Measurements from ENCODE around the gene RTF1.
A peak's percentile ranks its signal among the peaks of the same experiment; 100 is the strongest.
"Not testable (repeated sequence)": the region's sequence is repeated elsewhere in the genome, so short reads cannot be mapped to it uniquely, and the experiment has no call there.

The RTF1 gene

DNA sequence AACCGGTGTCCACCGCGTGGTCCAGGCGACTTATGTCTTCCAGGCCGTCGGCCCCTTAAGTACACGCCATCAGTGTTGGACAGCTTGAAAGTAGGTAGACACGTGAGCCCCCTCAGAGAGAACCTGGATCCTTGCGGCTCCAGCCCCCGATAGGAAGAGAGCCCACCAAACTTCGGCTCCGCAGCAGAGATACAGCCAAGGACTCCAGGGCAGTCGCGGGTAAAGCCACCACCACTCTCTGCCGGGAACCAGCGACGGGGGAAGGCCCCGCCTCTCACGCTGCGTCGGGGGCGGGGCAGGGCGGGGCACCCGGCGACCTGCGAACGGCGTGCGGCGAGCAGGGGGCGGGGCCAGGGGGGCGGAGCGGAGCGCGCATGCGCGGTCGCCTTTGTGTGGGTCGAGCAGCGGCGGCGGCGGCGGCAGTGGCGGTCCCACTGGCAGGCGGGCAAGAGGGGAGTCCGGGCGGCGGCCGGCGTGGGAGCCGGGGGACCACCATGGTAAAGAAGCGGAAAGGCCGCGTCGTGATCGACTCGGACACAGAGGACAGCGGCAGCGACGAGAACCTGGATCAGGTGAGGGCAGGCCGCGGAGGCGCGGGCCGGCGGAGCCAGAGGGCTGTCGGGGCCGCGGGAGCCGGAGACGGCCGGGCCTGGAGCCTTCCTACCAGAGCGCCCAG is at the start of gene RTF1:
RTF1 (plus strand) TSS at position 354 of the 676 bp plus-strand sequence; CDS start at position 375, 21 bp downstream.
- H3K79me2 ChIP-seq (ENCODE audit: control insufficient read depth, low read length), result peaks cover 65% of the 10 kb centered on the region
- H3K27me3 ChIP-seq (ENCODE audit: control insufficient read depth, low read length), result no peaks in the 10 kb centered on the region
- H3F3A ChIP-seq (ENCODE audit: control insufficient read depth, insufficient read depth), result peaks cover 4% of the 10 kb centered on the region
- H3K4me3 ChIP-seq (ENCODE audit: low read length), result peak within 1 kb of the TSS; percentile 100
- H3K9me3 ChIP-seq (ENCODE audit: control insufficient read depth, insufficient read depth, low read length), result no peaks in the 10 kb centered on the region
- H4K20me1 ChIP-seq (ENCODE audit: control insufficient read depth, insufficient read depth, low read depth, low read length), result peaks cover 8% of the 10 kb centered on the region; the same call in 1 of the 2 replicates
- TF ChIP-seq EZH2phosphoT487 (IDR thresholded peaks at IDR 0.05; ENCODE audit: borderline replicate concordance, low read length), result no peak
- no peak for TF ChIP-seq CTCF (IDR thresholded peaks at IDR 0.05; ENCODE audit: low read depth, low read length, poor library complexity, severe bottlenecking)
- no peaks in the 10 kb centered on the region for H3K9me2 ChIP-seq (replicated peaks; ENCODE audit: control insufficient read depth, low read length)
- peaks cover 26% of the 10 kb centered on the region for H3K4me1 ChIP-seq (ENCODE audit: control insufficient read depth, low read length)
- H3K4me2 ChIP-seq (ENCODE audit: low read length), result peak within 1 kb of the TSS; percentile 96
- no peak within 1 kb of the TSS for H3K27ac ChIP-seq (ENCODE audit: low read depth, low read length)
- H3K36me3 ChIP-seq (ENCODE audit: control insufficient read depth, low read length), result peaks cover 4% of the 10 kb centered on the region

DNA sequence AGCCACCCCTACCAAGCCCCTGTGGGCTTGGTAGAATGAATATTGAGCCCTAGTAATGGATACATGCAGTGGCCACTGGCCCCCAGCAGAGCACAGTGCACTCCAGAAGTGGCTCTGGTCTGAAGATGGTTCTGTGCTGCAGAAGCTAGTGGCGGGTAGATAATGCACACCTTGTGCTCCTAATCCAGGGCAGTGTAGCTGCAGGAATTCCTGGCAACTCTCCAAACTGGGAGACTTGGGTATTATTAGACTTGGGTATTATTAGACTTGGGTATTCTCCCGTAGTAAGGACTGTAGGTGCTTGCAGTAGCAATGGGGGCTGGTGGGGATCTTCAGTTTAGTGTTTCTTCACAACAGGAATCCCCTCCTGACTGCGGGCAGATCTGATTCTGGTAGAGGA is 49.5 kb upstream of the RTF1 start:
- Histone ChIP-seq H3K9me2 (replicated peaks; ENCODE audit: control insufficient read depth, low read length) (no peaks in the 10 kb centered on the region), H3K27ac (ENCODE audit: low read depth, low read length) (no peak overlapping the region), H4K20me1 (ENCODE audit: control insufficient read depth, insufficient read depth, low read depth, low read length) (no peaks in the 10 kb centered on the region), H3K4me1 (ENCODE audit: control insufficient read depth, low read length) (no peaks in the 10 kb centered on the region), H3K79me2 (ENCODE audit: control insufficient read depth, low read length) (peaks cover 15% of the 10 kb centered on the region), H3K36me3 (ENCODE audit: control insufficient read depth, low read length) (peaks cover 90% of the 10 kb centered on the region), H3K9me3 (ENCODE audit: control insufficient read depth, insufficient read depth, low read length) (no peaks in the 10 kb centered on the region), H3F3A (ENCODE audit: control insufficient read depth, insufficient read depth) (no peaks in the 10 kb centered on the region), H3K4me3 (ENCODE audit: low read length) (no peak overlapping the region), H3K4me2 (ENCODE audit: low read length) (no peak overlapping the region), H3K27me3 (ENCODE audit: control insufficient read depth, low read length) (no peaks in the 10 kb centered on the region)
- TF ChIP-seq CTCF (IDR thresholded peaks at IDR 0.05; ENCODE audit: low read depth, low read length, poor library complexity, severe bottlenecking), result no peak
- no peak for TF ChIP-seq EZH2phosphoT487 (IDR thresholded peaks at IDR 0.05; ENCODE audit: borderline replicate concordance, low read length)

DNA sequence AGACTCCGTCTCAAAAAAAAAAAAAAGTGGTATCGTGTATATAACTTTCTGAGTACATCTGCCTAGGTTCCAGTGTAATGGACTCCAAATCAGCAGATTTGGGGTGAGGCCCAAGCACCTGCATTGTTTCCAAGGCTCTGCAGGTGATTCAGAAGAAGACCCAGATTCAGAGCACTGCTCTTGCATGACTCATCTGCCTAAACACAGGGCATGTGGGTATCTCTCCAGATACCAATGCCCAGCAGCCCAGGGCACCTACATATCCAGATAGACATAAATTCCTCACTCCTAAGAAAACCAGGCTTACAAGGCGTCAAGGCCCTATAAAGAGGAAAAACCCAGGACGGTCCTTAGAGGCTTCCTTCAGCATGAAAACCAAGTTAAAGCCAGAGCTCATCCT is 38.9 kb upstream of the RTF1 start:
- Histone ChIP-seq H3K27me3 (ENCODE audit: control insufficient read depth, low read length) (no peaks in the 10 kb centered on the region), H3K4me3 (ENCODE audit: low read length) (no peak overlapping the region), H3K4me1 (ENCODE audit: control insufficient read depth, low read length) (no peaks in the 10 kb centered on the region), H3K9me2 (replicated peaks; ENCODE audit: control insufficient read depth, low read length) (no peaks in the 10 kb centered on the region), H3K9me3 (ENCODE audit: control insufficient read depth, insufficient read depth, low read length) (no peaks in the 10 kb centered on the region), H3K4me2 (ENCODE audit: low read length) (no peak overlapping the region), H4K20me1 (ENCODE audit: control insufficient read depth, insufficient read depth, low read depth, low read length) (no peaks in the 10 kb centered on the region), H3F3A (ENCODE audit: control insufficient read depth, insufficient read depth) (peaks cover 2% of the 10 kb centered on the region; the same call in 1 of the 2 replicates), H3K27ac (ENCODE audit: low read depth, low read length) (no peak overlapping the region), H3K79me2 (ENCODE audit: control insufficient read depth, low read length) (no peaks in the 10 kb centered on the region), H3K36me3 (ENCODE audit: control insufficient read depth, low read length) (peaks cover 68% of the 10 kb centered on the region)
- TF ChIP-seq EZH2phosphoT487 (IDR thresholded peaks at IDR 0.05; ENCODE audit: borderline replicate concordance, low read length) (no peak), CTCF (IDR thresholded peaks at IDR 0.05; ENCODE audit: low read depth, low read length, poor library complexity, severe bottlenecking) (no peak)

GRCh38 chr15:41383974-41384749 is 32.7 kb upstream of the RTF1 start:
- H3K27me3 ChIP-seq (ENCODE audit: control insufficient read depth, low read length); H3K27ac ChIP-seq (ENCODE audit: low read depth, low read length); H3K79me2 ChIP-seq (ENCODE audit: control insufficient read depth, low read length); H4K20me1 ChIP-seq (ENCODE audit: control insufficient read depth, insufficient read depth, low read depth, low read length); H3K4me3 ChIP-seq (ENCODE audit: low read length); H3K9me2 ChIP-seq (replicated peaks; ENCODE audit: control insufficient read depth, low read length); H3K4me2 ChIP-seq (ENCODE audit: low read length); H3K9me3 ChIP-seq (ENCODE audit: control insufficient read depth, insufficient read depth, low read length); H3K4me1 ChIP-seq (ENCODE audit: control insufficient read depth, low read length): not testable (repeated sequence)
- H3F3A ChIP-seq (ENCODE audit: control insufficient read depth, insufficient read depth), result peaks cover 16% of the 10 kb centered on the region
- peaks cover 50% of the 10 kb centered on the region for H3K36me3 ChIP-seq (ENCODE audit: control insufficient read depth, low read length)

Data from DOHH2 (cell line).